ENCODE measurements around the gene ING4. TPM values are rescaled to one million over a fixed set of nuclear protein-coding genes. Genes with fewer than 3 reads are reported as not detected.

ING4 gene
- total RNA-seq, 4 donors from 2014 or later = 13.4 to 52.9 (median 41.4) TPM

- no peak for TF ChIP-seq CTCF (IDR thresholded peaks at IDR 0.05; ENCODE audit: low read depth)
Observed at GRCh38 chr12:6653342-6653741, 9.6 kb downstream of the ING4 start.

DNA sequence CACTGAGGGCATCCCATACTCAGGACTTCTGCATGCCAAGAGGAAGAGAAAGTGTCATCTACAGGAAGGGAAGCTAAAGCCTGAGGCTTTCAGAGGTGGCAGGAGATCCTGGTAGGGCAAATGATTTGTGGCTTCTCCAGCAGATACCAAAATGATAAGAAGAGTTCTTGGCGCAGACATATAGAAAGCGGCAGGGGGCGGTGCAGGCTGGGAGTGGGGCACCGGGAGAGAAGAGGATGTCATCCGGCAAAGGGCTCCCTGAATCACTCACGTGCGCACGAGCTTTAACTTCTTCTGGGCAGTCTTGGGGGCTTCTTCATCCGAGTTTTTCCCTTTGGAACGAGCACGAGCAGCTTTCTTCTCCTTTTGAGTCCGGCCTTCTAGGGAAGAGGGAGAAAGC lies 10.5 kb downstream of the ING4 start:
- no peak for TF ChIP-seq CTCF (IDR thresholded peaks at IDR 0.05; ENCODE audit: low read depth)

GRCh38 chr12:6650832-6651231 lies 12.1 kb downstream of the ING4 start:
- no peak for TF ChIP-seq CTCF (IDR thresholded peaks at IDR 0.05; ENCODE audit: low read depth)

DNA sequence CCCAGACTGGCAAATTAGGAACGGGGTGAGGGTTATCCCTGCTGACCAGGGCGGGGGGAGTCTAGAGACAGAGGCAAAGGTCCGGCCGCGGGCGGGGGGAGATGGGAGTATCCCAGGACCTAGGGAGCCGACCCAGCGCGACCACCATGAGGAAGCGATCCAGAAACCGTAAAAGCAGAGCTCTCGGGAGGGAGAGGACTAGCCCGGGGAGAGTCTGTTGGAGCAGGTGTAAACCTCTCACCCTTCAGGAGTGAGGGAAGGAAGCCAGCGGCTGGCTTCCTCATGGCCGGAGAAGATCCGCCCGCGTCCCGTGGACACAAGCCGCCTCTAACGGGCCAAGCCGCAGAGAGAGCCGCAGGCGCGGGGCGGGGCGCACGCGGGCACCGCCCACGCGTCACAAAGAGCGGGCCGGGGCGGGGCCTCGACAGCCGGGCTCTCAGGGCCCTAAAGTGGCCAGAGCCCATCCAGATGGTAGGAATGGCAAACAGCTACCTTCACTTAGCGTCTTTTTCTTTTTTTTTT lies 15.8 kb downstream of the ING4 start, which contains the start of gene ACRBP:
TSS of gene ACRBP (minus strand) at position 350 of the 522 bp plus-strand sequence. CDS start at position 284, 66 bp downstream.
- TF ChIP-seq CTCF (IDR thresholded peaks at IDR 0.05; ENCODE audit: low read depth) = no peak

DNA sequence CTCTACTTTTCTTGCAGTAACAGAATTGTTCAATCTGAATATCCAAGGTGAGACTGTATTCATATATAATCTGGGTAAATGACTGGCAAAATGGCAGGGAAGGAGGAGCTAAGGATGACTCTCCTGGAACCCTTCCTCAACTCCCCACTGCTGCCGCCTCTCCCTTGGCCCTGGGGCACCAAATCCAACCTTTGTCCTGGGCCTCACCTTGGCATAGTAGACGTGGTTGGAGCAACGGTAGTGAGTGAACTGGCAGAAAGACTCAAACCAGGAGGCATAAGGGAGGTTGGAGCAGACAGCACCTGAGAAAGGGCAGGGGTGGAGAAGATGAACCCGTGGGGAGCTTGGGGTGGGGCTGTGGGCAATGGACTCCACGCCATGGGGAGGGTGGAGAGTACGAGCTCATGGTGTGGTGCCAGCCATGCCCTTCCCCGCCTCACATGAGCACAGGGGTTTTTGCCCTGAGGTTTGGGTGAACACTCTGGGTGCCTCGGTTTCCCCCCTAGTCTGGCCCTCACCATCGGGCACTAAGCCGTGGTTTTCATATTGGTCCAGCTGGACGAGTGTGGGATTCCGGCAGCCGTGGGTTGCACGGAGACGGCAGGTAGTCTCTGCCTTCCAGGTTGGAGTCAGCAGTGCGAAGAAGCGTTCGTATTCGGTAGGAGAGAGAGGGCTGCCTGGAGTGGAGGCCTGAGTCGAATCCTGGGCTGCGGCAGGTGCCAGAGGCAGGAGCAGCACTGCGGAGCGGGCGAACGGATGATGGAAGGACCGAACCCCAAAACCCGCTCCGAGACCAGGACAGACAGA lies 16.4 kb downstream of the ING4 start:
- TF ChIP-seq CTCF (IDR thresholded peaks at IDR 0.05; ENCODE audit: low read depth) = no peak

- TF ChIP-seq CTCF (IDR thresholded peaks at IDR 0.05; ENCODE audit: low read depth) = no peak
Observed at GRCh38 chr12:6644903-6645302, 18.0 kb downstream of the ING4 start.

DNA sequence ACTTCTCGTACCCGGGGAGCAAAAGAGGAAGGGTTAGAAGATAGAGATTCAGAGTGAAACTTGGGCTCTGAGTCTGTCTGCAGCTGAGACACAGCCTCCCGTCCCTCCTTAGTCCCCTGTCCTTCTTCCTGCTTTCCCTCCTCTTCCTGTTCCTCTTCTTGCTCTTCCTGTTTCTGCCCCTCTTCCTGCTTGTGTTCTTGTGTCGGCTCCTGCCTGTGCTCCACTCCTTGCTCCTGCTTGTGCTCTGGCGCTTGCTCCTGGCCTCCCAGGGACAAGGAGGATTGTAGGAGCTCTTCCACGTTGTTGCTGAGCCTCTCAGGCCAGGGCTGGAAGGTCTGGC lies 18.7 kb downstream of the ING4 start:
- no peak for TF ChIP-seq CTCF (IDR thresholded peaks at IDR 0.05; ENCODE audit: low read depth)

Measured in subcutaneous adipose tissue (tissue), 4 donors.